Measurements from ENCODE around the gene PLCB3. TPM values are rescaled to one million over a fixed set of nuclear protein-coding genes. Genes with fewer than 3 reads are reported as not detected.
A peak's percentile ranks its signal among the peaks of the same experiment; 100 is the strongest.

Gene PLCB3
- total and polyA plus RNA-seq, 2 donors (not counting 3 experiments of a cell fraction or from before 2014, with no cell fraction given) = 32.3 to 61.1 TPM

DNA sequence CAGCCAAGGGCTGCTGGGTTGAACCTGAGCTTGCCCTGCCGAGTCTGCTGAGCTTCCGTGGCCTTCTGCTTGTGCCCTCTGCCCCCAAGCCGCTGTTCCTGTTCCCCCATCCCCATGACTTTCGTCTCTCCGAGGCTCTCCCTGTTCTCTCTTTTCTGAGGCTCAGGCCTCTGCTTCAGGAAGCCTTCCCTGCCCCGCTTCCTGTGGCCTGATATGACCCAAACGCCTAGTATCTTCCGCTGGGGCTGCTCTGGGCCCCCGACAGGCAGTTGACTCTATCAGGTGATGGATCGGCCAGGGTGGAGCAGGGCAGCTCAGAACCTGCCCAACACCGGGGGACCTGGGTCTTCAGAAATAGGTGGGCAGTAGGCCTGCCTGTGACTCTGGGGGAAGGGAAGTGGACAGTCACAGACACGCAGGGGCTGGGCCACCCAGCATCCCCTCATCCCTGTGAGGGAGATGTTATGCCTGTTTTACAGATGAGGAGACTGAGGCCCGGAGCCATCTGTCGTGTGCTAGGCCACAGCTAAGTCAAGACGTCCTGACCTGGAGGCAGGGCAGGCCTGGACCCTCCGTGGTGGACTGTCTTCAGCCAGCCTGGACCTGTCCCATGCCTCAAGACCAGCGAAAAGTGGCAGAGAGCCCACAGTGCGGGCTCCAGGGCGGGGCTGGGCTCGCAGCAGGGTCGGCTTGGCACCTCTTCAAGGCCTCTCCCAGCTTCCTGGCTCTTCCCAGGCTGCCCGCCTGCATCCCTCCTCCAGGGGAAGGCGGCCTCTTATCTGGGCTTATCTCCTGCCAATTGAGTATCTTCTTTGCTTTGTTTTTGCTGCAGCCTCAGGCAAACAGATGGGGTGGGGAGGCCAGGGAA is 16.9 kb downstream of the PLCB3 start:
- Histone ChIP-seq H3K79me2 (ENCODE audit: control insufficient read depth, insufficient read depth, low read length) (no peaks in the 10 kb centered on the region), H3K4me3 (replicated peaks in 1 of 3; ENCODE audit: insufficient read depth in 1 of 3, low read depth in 1 of 3, low read length in 3 of 3) (no peak overlapping the region), H2AFZ (ENCODE audit: low read depth, low read length) (no peak overlapping the region), H3K4me2 (ENCODE audit: insufficient read depth, low read length) (peak overlapping the region; percentile 43), H3K4me1 (ENCODE audit: control insufficient read depth, extremely low read depth, insufficient read depth, low read length) (peaks cover 45% of the 10 kb centered on the region), H3K9me3 (replicated peaks; ENCODE audit: control insufficient read depth, insufficient read depth, low read length) (no peaks in the 10 kb centered on the region), H3K27ac (ENCODE audit: insufficient read depth, low read depth, low read length) (peak overlapping the region; percentile 76), H3K9me1 (replicated peaks; ENCODE audit: control insufficient read depth, extremely low read depth, insufficient read depth, low read length) (no peaks in the 10 kb centered on the region), H3K36me3 (ENCODE audit: control insufficient read depth in 2 of 2, extremely low read depth in 1 of 2, insufficient read depth in 2 of 2, low read length in 2 of 2) (peaks cover 2 to 13% of the 10 kb centered on the region in 2 experiments), H4K20me1 (replicated peaks; ENCODE audit: control insufficient read depth, extremely low read depth, insufficient read depth, low read length) (no peaks in the 10 kb centered on the region), H3K27me3 (ENCODE audit: control insufficient read depth in 2 of 2, insufficient read depth in 2 of 2, low read length in 2 of 2) (no peaks in the 10 kb centered on the region), H3K9ac (replicated peaks; ENCODE audit: extremely low read depth, insufficient read depth, low read length) (peak overlapping the region; percentile 76)
- no TSS peak for BruUV-seq (replicated peaks)
- intact Hi-C loops (cut with micrococcal nuclease) = loop anchor here (2.0 kb wide), 1 partner anchor 511 kb away; the partner anchor contains the start of gene SF1
- CTCF ChIA-PET = interaction anchor here (0.7 to 5.6 kb wide), 16 partner anchors 10 to 87 kb away, joined by 3 to 60 read pairs (median 4); partner anchors contain the start of genes BAD, CATSPERZ, FERMT3 and PLCB3
- TF ChIP-seq EZH2 (IDR thresholded peaks at IDR 0.05; ENCODE audit: borderline replicate concordance, low read depth, low read length, severe bottlenecking) = no peak
- TF ChIP-seq, protein P1, sequence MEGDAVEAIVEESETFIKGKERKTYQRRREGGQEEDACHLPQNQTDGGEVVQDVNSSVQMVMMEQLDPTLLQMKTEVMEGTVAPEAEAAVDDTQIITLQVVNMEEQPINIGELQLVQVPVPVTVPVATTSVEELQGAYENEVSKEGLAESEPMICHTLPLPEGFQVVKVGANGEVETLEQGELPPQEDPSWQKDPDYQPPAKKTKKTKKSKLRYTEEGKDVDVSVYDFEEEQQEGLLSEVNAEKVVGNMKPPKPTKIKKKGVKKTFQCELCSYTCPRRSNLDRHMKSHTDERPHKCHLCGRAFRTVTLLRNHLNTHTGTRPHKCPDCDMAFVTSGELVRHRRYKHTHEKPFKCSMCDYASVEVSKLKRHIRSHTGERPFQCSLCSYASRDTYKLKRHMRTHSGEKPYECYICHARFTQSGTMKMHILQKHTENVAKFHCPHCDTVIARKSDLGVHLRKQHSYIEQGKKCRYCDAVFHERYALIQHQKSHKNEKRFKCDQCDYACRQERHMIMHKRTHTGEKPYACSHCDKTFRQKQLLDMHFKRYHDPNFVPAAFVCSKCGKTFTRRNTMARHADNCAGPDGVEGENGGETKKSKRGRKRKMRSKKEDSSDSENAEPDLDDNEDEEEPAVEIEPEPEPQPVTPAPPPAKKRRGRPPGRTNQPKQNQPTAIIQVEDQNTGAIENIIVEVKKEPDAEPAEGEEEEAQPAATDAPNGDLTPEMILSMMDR (IDR thresholded peaks at IDR 0.05; ENCODE audit: extremely low read depth in 1 of 2, insufficient read depth in 1 of 2, low read depth in 1 of 2, low read length in 2 of 2) = no peak
- TF ChIP-seq, protein P2, sequence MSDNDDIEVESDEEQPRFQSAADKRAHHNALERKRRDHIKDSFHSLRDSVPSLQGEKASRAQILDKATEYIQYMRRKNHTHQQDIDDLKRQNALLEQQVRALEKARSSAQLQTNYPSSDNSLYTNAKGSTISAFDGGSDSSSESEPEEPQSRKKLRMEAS (IDR thresholded peaks at IDR 0.05; ENCODE audit: insufficient read depth, insufficient read length) = no peak
- TF ChIP-seq FOS (IDR thresholded peaks at IDR 0.05; ENCODE audit: borderline replicate concordance, insufficient read depth, low read length) = no peak
- TF ChIP-seq POLR2A (IDR thresholded peaks at IDR 0.05; ENCODE audit: low read depth, low read length) = peak; percentile 41
- no peak for TF ChIP-seq JUN (IDR thresholded peaks at IDR 0.05; ENCODE audit: borderline replicate concordance, insufficient read depth, insufficient read length, low read depth)
- TF ChIP-seq POLR2AphosphoS5 (IDR thresholded peaks at IDR 0.05; ENCODE audit: insufficient read depth, low read depth, low read length) = no peak
- TF ChIP-seq MYC (IDR thresholded peaks at IDR 0.05; ENCODE audit: low read depth, low read length) = no peak
- TF ChIP-seq GATA2 (IDR thresholded peaks at IDR 0.05; ENCODE audit: insufficient read depth, insufficient read length, low read depth, low read length) = peak; percentile 89
- DNase-seq (ENCODE audit: low read depth, low spot score) (peak; percentile 74), FAIRE-seq (no peak)
- dilution Hi-C loops (cut with MboI; ENCODE audit: extremely low pct_ligation_motif_present, low sequenced_read_pairs) = no loop called here
- POLR2A ChIA-PET = interaction anchor here (0.7 to 2.6 kb wide), 5 partner anchors 14 to 63 kb away, joined by 3 to 10 read pairs (median 3); partner anchors contain the start of genes FERMT3, FKBP2 and PPP1R14B

All from endothelial cell of umbilical vein (primary cell).